Measurements from ENCODE around the gene BCAS3. TPM values are rescaled to one million over a fixed set of nuclear protein-coding genes. Genes with fewer than 3 reads are reported as not detected.

Gene BCAS3
- total and polyA plus RNA-seq, 4 donors: 5.8 to 24.6 (median 10.1) TPM

DNA sequence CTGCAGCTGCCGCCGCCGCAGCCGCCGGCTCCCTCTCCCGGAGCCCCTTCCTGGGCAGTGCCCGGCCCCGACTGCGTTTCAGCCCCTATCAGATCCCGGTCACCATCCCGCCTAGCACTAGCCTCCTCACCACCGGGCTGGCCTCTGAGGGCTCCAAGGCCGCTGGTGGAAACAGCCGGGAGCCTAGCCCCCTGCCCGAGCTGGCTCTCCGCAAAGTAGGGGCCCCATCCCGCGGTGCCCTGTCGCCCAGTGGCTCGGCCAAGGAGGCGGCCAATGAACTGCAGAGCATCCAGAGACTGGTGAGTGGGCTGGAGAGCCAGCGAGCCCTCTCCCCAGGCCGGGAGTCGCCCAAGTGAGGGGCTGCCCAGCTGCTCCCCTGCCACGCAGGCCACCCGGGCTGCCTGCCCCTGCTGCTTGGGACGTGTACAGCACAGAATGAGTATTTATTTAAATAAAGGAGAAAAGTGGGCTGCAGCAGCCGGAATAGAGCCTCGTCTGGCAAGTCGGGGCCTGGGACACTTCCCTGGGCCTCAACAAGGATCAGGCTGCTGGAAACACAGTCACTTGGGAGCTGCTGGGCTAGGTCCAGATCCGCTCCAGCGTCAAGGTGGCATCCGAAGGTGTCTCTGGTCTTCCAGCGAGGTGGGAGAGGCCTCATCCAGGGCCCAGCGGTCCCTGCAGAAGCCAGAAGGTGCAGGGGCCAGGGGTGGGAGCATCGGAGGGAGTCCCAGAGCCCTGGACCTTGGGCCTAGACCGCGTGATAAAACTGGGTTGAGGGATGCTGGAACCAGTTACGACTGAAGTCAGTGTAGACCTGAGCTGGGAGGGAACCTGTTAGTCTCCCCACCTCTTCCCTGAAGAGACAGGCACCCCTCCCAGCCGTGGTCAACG lies 730.7 kb downstream of the BCAS3 start:
- 58% methylated on average over 41 of the region's 41 CpGs for WGBS
- Histone ChIP-seq H3K27me3 (ENCODE audit: control insufficient read depth in 4 of 4, insufficient read depth in 4 of 4, low read length in 3 of 4) (peaks cover 6 to 19% (median 9%) of the 10 kb centered on the region in 4 donors), H3K36me3 (ENCODE audit: control insufficient read depth in 4 of 4, insufficient read depth in 3 of 4, low read depth in 1 of 4, low read length in 3 of 4) (no peaks in the 10 kb centered on the region), H3K4me3 (ENCODE audit: low read depth in 1 of 3, low read length in 3 of 3) (no peak overlapping the region), H3K9me3 (ENCODE audit: control insufficient read depth in 4 of 4, low read length in 3 of 4) (no peaks in the 10 kb centered on the region), H3K27ac (ENCODE audit: low read depth in 1 of 2, low read length in 2 of 2) (no peak overlapping the region), H3K9ac (ENCODE audit: low read depth in 1 of 2, low read length in 2 of 2) (no peak overlapping the region), H3K4me1 (ENCODE audit: control insufficient read depth in 4 of 4, insufficient read depth in 4 of 4, low read length in 3 of 4) (peaks cover 17 to 48% (median 33%) of the 10 kb centered on the region in 4 donors)
- DNase-seq (ENCODE audit: low spot score): no peak
- TF ChIP-seq JUND (IDR thresholded peaks at IDR 0.05): no peak
- TF ChIP-seq FOXA2 (IDR thresholded peaks at IDR 0.05): no peak
- no peak for TF ChIP-seq YY1 (IDR thresholded peaks at IDR 0.05)
- TF ChIP-seq RAD21 (IDR thresholded peaks at IDR 0.05): no peak
- no peak for TF ChIP-seq EGR1 (IDR thresholded peaks at IDR 0.05; ENCODE audit: low read depth in 2 of 2)
- TF ChIP-seq RXRA (IDR thresholded peaks at IDR 0.05): no peak
- no peak for TF ChIP-seq HNF4G (IDR thresholded peaks at IDR 0.05)
- TF ChIP-seq, protein P1, sequence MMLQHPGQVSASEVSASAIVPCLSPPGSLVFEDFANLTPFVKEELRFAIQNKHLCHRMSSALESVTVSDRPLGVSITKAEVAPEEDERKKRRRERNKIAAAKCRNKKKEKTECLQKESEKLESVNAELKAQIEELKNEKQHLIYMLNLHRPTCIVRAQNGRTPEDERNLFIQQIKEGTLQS (IDR thresholded peaks at IDR 0.05): no peak
- no peak for TF ChIP-seq SP1 (IDR thresholded peaks at IDR 0.05)
- TF ChIP-seq FOXA1 (IDR thresholded peaks at IDR 0.05): no peak
- TF ChIP-seq, protein P2, sequence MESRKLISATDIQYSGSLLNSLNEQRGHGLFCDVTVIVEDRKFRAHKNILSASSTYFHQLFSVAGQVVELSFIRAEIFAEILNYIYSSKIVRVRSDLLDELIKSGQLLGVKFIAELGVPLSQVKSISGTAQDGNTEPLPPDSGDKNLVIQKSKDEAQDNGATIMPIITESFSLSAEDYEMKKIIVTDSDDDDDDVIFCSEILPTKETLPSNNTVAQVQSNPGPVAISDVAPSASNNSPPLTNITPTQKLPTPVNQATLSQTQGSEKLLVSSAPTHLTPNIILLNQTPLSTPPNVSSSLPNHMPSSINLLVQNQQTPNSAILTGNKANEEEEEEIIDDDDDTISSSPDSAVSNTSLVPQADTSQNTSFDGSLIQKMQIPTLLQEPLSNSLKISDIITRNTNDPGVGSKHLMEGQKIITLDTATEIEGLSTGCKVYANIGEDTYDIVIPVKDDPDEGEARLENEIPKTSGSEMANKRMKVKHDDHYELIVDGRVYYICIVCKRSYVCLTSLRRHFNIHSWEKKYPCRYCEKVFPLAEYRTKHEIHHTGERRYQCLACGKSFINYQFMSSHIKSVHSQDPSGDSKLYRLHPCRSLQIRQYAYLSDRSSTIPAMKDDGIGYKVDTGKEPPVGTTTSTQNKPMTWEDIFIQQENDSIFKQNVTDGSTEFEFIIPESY (IDR thresholded peaks at IDR 0.05): no peak
- no peak for TF ChIP-seq HNF4A (conservative IDR thresholded peaks at IDR 0.05)
- TF ChIP-seq, protein P3, sequence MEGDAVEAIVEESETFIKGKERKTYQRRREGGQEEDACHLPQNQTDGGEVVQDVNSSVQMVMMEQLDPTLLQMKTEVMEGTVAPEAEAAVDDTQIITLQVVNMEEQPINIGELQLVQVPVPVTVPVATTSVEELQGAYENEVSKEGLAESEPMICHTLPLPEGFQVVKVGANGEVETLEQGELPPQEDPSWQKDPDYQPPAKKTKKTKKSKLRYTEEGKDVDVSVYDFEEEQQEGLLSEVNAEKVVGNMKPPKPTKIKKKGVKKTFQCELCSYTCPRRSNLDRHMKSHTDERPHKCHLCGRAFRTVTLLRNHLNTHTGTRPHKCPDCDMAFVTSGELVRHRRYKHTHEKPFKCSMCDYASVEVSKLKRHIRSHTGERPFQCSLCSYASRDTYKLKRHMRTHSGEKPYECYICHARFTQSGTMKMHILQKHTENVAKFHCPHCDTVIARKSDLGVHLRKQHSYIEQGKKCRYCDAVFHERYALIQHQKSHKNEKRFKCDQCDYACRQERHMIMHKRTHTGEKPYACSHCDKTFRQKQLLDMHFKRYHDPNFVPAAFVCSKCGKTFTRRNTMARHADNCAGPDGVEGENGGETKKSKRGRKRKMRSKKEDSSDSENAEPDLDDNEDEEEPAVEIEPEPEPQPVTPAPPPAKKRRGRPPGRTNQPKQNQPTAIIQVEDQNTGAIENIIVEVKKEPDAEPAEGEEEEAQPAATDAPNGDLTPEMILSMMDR (IDR thresholded peaks at IDR 0.05; ENCODE audit: low read depth, low read length, missing input control): no peak
- no peak for TF ChIP-seq GABPA (IDR thresholded peaks at IDR 0.05 in 1 of 2, conservative IDR thresholded peaks at IDR 0.05 in 1 of 2)
- TF ChIP-seq NR2F2 (IDR thresholded peaks at IDR 0.05): no peak
- TF ChIP-seq, protein P4, sequence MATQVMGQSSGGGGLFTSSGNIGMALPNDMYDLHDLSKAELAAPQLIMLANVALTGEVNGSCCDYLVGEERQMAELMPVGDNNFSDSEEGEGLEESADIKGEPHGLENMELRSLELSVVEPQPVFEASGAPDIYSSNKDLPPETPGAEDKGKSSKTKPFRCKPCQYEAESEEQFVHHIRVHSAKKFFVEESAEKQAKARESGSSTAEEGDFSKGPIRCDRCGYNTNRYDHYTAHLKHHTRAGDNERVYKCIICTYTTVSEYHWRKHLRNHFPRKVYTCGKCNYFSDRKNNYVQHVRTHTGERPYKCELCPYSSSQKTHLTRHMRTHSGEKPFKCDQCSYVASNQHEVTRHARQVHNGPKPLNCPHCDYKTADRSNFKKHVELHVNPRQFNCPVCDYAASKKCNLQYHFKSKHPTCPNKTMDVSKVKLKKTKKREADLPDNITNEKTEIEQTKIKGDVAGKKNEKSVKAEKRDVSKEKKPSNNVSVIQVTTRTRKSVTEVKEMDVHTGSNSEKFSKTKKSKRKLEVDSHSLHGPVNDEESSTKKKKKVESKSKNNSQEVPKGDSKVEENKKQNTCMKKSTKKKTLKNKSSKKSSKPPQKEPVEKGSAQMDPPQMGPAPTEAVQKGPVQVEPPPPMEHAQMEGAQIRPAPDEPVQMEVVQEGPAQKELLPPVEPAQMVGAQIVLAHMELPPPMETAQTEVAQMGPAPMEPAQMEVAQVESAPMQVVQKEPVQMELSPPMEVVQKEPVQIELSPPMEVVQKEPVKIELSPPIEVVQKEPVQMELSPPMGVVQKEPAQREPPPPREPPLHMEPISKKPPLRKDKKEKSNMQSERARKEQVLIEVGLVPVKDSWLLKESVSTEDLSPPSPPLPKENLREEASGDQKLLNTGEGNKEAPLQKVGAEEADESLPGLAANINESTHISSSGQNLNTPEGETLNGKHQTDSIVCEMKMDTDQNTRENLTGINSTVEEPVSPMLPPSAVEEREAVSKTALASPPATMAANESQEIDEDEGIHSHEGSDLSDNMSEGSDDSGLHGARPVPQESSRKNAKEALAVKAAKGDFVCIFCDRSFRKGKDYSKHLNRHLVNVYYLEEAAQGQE (IDR thresholded peaks at IDR 0.05): no peak
- no peak for TF ChIP-seq TAF1 (conservative IDR thresholded peaks at IDR 0.05)
- TF ChIP-seq, protein P5, sequence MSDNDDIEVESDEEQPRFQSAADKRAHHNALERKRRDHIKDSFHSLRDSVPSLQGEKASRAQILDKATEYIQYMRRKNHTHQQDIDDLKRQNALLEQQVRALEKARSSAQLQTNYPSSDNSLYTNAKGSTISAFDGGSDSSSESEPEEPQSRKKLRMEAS (IDR thresholded peaks at IDR 0.05): no peak
